Inferior parietal cortex (tissue), 1 donor: ENCODE data around the gene GSDME.
A peak's percentile ranks its signal among the peaks of the same experiment; 100 is the strongest.

ENCODE experiments used
- DNase-seq: peaks from one replicate; pipeline ENCODE4 v3.0.0-alpha.2; 2016; ENCODE audit errors: extremely low spot score

GSDME gene

GRCh38 chr7:24722386-24723177 lies 34.7 kb downstream of the GSDME start:
- DNase-seq, result peak; percentile 64

GRCh38 chr7:24721481-24722001 lies 35.7 kb downstream of the GSDME start:
- DNase-seq, result no peak

GRCh38 chr7:24720283-24720682 lies 37.0 kb downstream of the GSDME start:
- no peak for DNase-seq

- DNase-seq, result no peak
These were observed 38.2 kb downstream of the GSDME start for GRCh38 chr7:24718977-24719491.

- no peak for DNase-seq
These were observed 38.8 kb downstream of the GSDME start for GRCh38 chr7:24718431-24718831.

DNA sequence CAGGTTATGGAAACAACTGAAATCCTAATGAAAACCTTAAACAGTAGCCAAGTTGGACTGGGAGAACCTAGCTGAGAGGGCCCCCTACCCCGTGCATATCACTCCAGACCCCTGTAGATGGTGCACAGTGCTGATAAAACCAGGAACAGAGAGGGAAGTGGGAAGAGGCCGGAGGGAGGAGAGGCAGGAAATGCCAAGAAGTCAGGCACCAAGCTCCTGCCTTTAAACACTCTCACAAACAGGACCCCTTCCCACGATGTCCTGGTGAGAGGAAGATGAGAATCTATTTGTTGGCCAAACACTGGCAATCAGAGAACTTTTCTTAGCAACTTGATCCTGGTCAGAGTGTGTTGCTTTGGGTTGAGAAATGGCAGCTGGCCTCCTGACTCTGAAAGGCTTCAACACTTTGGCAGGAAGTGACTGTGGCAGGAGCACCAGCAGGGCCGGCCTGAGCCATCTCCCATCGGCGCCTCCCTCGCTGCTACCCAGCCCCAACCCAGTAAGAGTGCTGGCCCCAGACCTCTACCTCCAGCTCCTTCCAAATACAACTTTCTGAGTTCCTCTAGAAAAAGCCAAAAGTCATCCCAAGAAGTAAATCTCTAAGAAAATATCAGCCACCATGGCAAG lies 39.5 kb downstream of the GSDME start:
- no peak for DNase-seq

DNA sequence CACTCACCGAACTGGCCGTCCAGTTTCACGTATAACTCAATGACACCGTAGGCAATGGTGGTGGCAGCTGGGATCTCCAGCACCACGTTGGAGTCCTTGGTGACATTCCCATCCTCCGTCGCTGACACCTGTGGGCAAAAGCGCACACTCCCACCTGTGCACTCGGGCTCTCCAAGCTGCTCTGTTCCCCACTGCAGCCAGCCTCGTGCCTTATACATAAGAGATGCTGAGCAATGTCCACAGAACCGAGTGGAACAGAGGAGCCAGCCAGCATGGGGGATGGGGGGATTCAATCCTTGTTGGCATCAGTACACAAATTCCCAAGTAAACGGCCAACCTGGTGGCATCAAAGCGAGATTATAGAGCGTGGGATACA lies 40.0 kb downstream of the GSDME start:
- DNase-seq, result no peak

- no peak for DNase-seq
These were observed 40.6 kb downstream of the GSDME start for GRCh38 chr7:24716480-24717246.

GRCh38 chr7:24715661-24716479 lies 41.4 kb downstream of the GSDME start:
- peak; percentile 66 for DNase-seq

GRCh38 chr7:24715171-24715570 lies 42.1 kb downstream of the GSDME start:
- DNase-seq, result no peak

DNA sequence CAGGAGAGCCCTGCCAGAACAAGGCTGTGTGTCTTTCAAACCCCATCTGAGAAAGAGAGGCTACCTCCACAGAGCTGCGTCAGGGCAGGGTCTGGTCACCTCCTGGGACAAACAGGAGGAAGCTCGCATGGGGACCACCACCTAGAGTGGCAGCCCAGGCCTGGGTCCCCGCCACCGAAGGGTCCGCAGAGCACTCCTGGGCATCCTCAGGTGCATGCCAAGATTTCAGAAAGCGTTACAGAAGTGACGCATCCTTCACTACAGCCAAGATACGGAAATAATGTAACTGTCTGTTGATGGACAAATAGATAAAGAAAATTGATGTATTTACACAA lies 42.6 kb downstream of the GSDME start:
- no peak for DNase-seq

DNA sequence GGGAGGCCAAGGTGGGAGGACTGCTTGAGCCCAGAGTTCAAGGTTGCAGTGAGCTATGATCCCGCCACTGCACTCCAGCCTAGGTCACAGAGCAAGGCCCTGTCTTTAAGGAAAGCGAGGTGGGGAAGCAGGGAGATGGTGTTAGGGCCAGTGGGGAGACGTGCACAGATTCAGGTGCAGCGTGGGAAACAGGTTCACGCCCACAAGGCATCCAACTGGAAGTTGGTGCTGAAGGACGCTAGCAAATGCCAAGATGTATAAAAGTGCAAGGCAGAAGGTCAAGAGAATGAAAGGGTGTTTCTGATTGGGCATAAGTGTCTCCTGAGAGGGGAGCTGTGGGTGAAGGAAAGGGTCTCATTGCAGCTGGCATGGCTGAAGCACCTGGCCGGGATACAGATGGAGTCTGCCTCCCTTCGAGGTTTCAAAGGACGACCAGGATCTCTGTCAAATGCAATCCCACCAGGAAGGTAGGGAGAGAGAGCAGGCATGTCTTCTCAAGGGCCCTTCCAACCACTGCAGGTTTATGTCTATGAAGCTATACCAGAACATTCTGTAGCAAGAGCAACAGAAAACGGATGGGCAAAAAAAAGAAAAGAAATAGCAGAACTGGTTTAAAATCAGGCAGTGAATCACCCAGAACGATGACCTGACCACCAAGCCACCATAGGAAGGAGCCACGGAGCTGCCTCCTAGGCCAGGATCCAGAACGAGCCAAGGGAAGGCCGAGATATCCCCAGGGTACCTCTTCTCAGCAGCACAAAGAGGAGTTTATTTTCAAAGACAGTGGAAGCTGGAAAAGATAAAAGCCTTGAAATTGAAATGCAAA lies 43.2 kb downstream of the GSDME start:
- no peak for DNase-seq

DNA sequence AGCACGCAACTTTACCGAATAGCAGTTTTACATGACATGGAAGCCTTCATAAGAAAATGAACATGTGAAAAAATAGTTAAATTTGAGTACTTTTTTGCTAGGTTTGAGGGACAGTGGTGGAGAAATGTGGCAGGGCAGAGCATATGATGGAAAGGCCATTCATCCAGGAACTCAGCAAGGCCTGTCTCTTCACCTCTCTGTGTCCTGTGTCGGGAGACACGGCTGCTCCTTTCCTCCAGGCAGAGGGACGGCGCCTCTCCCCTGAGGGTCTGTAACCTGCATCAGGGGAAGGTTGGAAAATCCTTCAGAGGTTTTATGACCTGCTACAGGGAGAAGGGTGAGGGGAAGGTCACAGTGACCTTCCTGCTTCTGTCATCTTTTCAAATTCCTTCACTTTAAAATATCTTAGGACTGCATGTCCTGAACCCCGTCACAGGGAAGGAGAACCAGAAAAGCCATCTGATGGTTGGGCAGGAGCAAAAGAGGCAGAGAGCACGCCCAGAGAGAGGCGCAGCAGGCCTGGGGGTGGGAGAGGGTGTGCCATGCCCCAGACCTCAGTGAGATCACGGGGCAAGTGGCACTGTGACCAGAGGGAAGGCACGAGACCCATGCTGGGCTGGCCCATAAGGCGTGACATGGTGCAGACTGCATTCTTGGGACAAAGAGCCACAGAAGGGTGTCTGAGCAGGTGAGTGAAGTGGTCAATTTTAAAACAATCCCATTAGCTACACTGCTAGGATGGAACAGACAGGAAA lies 44.0 kb downstream of the GSDME start:
- no peak for DNase-seq

GRCh38 chr7:24709585-24710360 lies 47.5 kb downstream of the GSDME start:
- no peak for DNase-seq

GRCh38 chr7:24709051-24709450 lies 48.2 kb downstream of the GSDME start:
- no peak for DNase-seq

DNA sequence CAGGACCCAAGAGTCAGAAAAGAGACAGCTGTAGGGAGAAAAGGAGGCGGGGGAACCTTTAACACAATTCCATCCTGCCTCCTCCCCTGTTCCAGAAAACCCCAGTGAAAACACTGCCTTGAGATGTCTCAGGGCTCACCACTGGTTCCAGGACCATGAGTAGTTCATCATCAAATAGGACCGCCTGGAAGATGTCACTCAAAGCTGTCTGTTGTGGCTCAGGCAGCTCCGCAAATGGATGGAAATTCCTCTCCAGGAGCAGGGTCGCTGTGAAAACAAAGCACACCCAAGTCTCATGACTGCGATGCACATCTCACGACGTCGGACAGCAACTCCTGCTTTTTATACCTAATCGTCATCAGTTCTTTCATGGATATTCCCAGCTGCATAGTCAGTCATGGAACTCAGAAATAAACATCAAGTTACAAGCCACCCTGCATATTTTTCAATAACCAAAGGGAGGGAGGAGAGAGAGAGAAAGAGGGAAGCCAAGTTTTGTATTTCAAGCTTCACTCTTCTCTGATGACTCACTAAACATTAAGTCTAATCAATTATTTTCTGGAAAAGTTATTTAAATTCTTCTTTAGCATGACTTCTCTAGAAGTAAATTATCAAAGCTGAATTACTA lies 49.2 kb downstream of the GSDME start:
- DNase-seq, result no peak

DNA sequence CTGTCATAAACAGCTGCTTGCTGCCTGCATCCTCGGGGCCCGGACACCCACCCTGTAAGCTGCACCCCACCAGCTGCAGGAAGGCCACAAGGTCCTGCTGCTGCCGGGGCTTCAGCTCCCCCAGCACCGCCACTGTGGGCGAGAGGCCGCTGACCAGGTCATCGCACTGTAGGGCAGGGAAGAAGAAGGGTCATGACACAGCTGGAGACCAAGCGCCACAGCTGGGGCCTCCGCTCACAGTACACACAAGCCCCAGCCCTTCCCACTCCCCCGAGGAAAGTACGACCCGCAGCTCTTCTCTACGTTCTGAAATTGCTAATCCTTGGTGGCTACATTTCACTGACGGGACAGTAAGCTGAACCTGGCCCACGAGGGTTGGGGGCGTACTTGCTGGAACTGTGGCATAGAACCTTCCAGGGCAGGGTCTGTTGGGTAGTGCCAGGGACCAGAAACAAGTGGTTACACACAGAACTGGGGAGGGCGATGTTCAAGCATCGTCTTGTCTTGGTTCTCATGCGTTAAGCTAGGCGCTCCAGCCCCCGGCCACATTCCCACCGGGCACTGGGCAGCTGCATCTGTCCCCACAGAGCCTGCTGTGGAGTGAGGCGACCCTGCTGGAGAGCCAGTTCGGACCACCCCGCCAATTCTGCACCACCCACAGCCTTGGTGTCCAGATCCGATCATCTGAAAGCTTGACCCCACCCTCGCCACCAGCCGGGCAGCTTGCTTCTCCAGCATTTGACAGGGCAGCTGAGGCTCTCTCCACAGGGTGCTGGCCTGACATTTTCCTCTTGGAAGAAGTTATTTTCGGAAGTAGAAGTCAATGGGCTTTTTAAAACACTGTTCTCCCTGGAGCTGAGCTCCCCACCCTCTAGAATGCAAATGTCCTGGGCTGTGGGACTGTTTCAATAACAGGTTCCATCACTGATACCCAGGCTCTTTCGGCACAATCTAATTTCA lies 50.8 kb downstream of the GSDME start:
- no peak for DNase-seq
